ENCODE measurements around the gene DNAJC16.
"Not testable (repeated sequence)": the region's sequence is repeated elsewhere in the genome, so short reads cannot be mapped to it uniquely, and the experiment has no call there.

The DNAJC16 gene

DNA sequence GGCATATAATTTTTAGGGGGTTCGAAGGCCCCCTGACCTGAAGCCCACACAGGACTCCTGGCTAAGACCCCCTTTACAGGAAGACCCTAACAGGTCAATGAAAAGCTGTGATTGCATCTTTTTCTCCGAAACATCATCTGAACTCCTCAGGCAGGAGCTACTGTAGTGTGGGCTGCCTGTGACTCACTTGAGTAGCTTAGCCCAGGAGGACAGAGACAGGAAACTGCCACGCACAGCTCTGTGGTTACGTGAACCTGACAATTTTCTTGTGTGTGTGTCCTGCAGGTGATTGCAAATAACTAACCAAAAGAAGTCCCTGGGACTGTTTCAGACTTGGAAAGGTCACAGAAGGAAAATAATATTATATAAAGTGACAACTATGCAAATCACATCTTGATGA is 35.6 kb upstream of the DNAJC16 start:
- H3K14ac ChIP-seq (ENCODE audit: low read length); H2AK5ac ChIP-seq (ENCODE audit: low read depth, low read length); H3K9ac ChIP-seq (ENCODE audit: low read depth, low read length, poor library complexity); H3K27me3 ChIP-seq (ENCODE audit: control insufficient read depth in 3 of 3, insufficient read depth in 3 of 3, low read depth in 1 of 3, low read length in 3 of 3); H3K4me3 ChIP-seq (ENCODE audit: low read length in 2 of 2); H3K79me1 ChIP-seq (ENCODE audit: low read depth, low read length); H2BK120ac ChIP-seq (ENCODE audit: low read depth, low read length); H2BK12ac ChIP-seq (ENCODE audit: low read length); H3K4ac ChIP-seq (ENCODE audit: low read length); DNase-seq (ENCODE audit: low spot score); H3K4me2 ChIP-seq (ENCODE audit: insufficient read depth, low read length, poor library complexity, severe bottlenecking); H4K91ac ChIP-seq (ENCODE audit: low read depth, low read length, poor library complexity); H2AFZ ChIP-seq (ENCODE audit: low read length); H2BK15ac ChIP-seq (ENCODE audit: low read length); H3K4me1 ChIP-seq (ENCODE audit: control insufficient read depth in 2 of 2, insufficient read depth in 1 of 2, low read depth in 1 of 2, low read length in 2 of 2); H3K9me3 ChIP-seq (replicated peaks in 1 of 2; ENCODE audit: control insufficient read depth in 2 of 2, insufficient read depth in 1 of 2, low read depth in 1 of 2, low read length in 2 of 2); H3K27ac ChIP-seq (replicated peaks; ENCODE audit: low read length); H4K8ac ChIP-seq (ENCODE audit: low read depth, low read length); H3K23ac ChIP-seq (ENCODE audit: low read depth, low read length, poor library complexity); H2BK5ac ChIP-seq (ENCODE audit: low read length); H3K18ac ChIP-seq (ENCODE audit: low read length): not testable (repeated sequence)
- H3K36me3 ChIP-seq (replicated peaks in 1 of 2; ENCODE audit: control insufficient read depth in 2 of 2, insufficient read depth in 2 of 2, low read length in 2 of 2), result peaks cover 7 to 21% of the 10 kb centered on the region in 2 donors
- no CpG with 5 or more reads among the region's 4 CpGs for WGBS, 2 donors (ENCODE audit: extremely low coverage in 2 of 2, insufficient read length in 2 of 2, insufficient replicate concordance in 1 of 2)

DNA sequence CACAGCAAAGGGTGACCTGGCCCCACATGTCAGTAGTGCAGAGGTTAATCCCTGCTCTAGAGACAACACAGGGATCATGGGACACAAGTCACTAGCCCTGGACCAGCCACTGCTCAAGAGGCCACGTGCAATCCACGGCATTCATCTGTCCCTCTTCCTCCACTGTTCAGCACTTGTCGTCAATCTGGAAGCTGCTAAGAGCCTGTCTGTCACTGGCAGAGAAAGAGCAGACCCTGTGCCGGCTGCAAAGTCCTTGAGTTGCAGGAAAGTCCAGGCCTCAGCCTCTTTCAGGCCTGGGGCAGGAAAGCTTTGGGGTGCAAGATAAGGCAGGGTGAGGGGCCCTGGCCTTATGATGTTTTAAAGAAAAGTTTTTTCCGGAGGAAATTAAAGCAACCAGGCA is 34.1 kb upstream of the DNAJC16 start:
- no peak overlapping the region for H2BK120ac ChIP-seq (ENCODE audit: low read depth, low read length)
- no CpG with 5 or more reads among the region's 5 CpGs for WGBS, 2 donors (ENCODE audit: extremely low coverage in 2 of 2, insufficient read length in 2 of 2, insufficient replicate concordance in 1 of 2)
- no peak overlapping the region for H3K27ac ChIP-seq (replicated peaks; ENCODE audit: low read length)

DNA sequence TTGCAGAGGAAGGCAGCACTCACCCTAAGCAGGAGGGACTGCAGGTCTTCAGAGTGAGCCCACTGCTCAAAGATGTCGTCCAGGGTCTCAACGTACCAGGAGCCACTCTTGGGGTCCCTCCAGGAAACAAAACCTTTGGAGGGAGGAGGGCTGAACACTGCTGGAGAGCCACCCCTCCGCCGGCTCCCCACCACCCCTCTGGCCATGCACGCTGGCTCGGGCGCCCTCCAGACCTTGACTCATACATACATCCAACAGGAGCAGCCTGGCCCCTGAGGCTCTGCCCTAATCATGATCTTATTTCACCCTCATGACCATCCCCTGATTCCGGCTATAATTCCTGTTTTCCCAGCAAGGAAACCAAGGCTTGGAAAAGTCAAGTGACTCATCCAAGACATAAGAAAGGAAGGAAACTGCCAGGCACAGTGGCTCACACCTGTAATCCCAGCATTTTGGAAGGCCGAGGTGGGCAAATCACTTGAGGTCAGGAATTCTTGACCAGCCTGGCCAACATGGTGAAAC is 32.7 kb upstream of the DNAJC16 start:
- Histone ChIP-seq H2BK12ac (ENCODE audit: low read length) (no peak overlapping the region), H3K4me2 (ENCODE audit: insufficient read depth, low read length, poor library complexity, severe bottlenecking) (no peak overlapping the region), H3K9me3 (replicated peaks in 1 of 2; ENCODE audit: control insufficient read depth in 2 of 2, insufficient read depth in 1 of 2, low read depth in 1 of 2, low read length in 2 of 2) (peaks cover 0 to 4% of the 10 kb centered on the region in 2 donors), H2BK15ac (ENCODE audit: low read length) (no peak overlapping the region), H3K36me3 (replicated peaks in 1 of 2; ENCODE audit: control insufficient read depth in 2 of 2, insufficient read depth in 2 of 2, low read length in 2 of 2) (peaks cover 7 to 21% of the 10 kb centered on the region in 2 donors), H3K14ac (ENCODE audit: low read length) (no peak overlapping the region), H2BK120ac (ENCODE audit: low read depth, low read length) (no peak overlapping the region), H3K9ac (ENCODE audit: low read depth, low read length, poor library complexity) (no peak overlapping the region), H3K4me3 (ENCODE audit: low read length in 2 of 2) (no peak overlapping the region), H3K18ac (ENCODE audit: low read length) (no peak overlapping the region), H2AFZ (ENCODE audit: low read length) (no peak overlapping the region), H3K4ac (ENCODE audit: low read length) (no peak overlapping the region), H4K91ac (ENCODE audit: low read depth, low read length, poor library complexity) (no peak overlapping the region), H2BK5ac (ENCODE audit: low read length) (peak overlapping the region; percentile 66), H3K79me1 (ENCODE audit: low read depth, low read length) (peaks cover 5% of the 10 kb centered on the region), H2AK5ac (ENCODE audit: low read depth, low read length) (no peak overlapping the region), H3K27ac (replicated peaks; ENCODE audit: low read length) (no peak overlapping the region), H3K27me3 (ENCODE audit: control insufficient read depth in 3 of 3, insufficient read depth in 3 of 3, low read depth in 1 of 3, low read length in 3 of 3) (no peaks in the 10 kb centered on the region), H3K4me1 (ENCODE audit: control insufficient read depth in 2 of 2, insufficient read depth in 1 of 2, low read depth in 1 of 2, low read length in 2 of 2) (no peaks in the 10 kb centered on the region), H3K23ac (ENCODE audit: low read depth, low read length, poor library complexity) (no peak overlapping the region), H4K8ac (ENCODE audit: low read depth, low read length) (no peak overlapping the region)
- DNase-seq (ENCODE audit: low spot score), result no peak
- WGBS, 2 donors (ENCODE audit: extremely low coverage in 2 of 2, insufficient read length in 2 of 2, insufficient replicate concordance in 1 of 2), result no CpG with 5 or more reads among the region's 9 CpGs

More for the DNA sequence above, 34.1 kb upstream of the DNAJC16 start:
- Histone ChIP-seq H3K14ac (ENCODE audit: low read length) (no peak overlapping the region), H3K36me3 (replicated peaks in 1 of 2; ENCODE audit: control insufficient read depth in 2 of 2, insufficient read depth in 2 of 2, low read length in 2 of 2) (peaks cover 7 to 21% of the 10 kb centered on the region in 2 donors), H2AFZ (ENCODE audit: low read length) (no peak overlapping the region), H2BK5ac (ENCODE audit: low read length) (no peak overlapping the region), H2BK12ac (ENCODE audit: low read length) (no peak overlapping the region), H4K91ac (ENCODE audit: low read depth, low read length, poor library complexity) (no peak overlapping the region), H2AK5ac (ENCODE audit: low read depth, low read length) (no peak overlapping the region), H3K79me1 (ENCODE audit: low read depth, low read length) (peaks cover 5% of the 10 kb centered on the region), H3K23ac (ENCODE audit: low read depth, low read length, poor library complexity) (peak overlapping the region; percentile 17), H4K8ac (ENCODE audit: low read depth, low read length) (no peak overlapping the region), H3K18ac (ENCODE audit: low read length) (no peak overlapping the region), H3K4me2 (ENCODE audit: insufficient read depth, low read length, poor library complexity, severe bottlenecking) (no peak overlapping the region), H3K27me3 (ENCODE audit: control insufficient read depth in 3 of 3, insufficient read depth in 3 of 3, low read depth in 1 of 3, low read length in 3 of 3) (no peaks in the 10 kb centered on the region), H2BK15ac (ENCODE audit: low read length) (no peak overlapping the region), H3K4me1 (ENCODE audit: control insufficient read depth in 2 of 2, insufficient read depth in 1 of 2, low read depth in 1 of 2, low read length in 2 of 2) (no peaks in the 10 kb centered on the region), H3K4me3 (ENCODE audit: low read length in 2 of 2) (no peak overlapping the region), H3K9ac (ENCODE audit: low read depth, low read length, poor library complexity) (peak overlapping the region; percentile 9), H3K9me3 (replicated peaks in 1 of 2; ENCODE audit: control insufficient read depth in 2 of 2, insufficient read depth in 1 of 2, low read depth in 1 of 2, low read length in 2 of 2) (peaks cover 0 to 1% of the 10 kb centered on the region in 2 donors), H3K4ac (ENCODE audit: low read length) (no peak overlapping the region)
- DNase-seq (ENCODE audit: low spot score), result no peak

DNA sequence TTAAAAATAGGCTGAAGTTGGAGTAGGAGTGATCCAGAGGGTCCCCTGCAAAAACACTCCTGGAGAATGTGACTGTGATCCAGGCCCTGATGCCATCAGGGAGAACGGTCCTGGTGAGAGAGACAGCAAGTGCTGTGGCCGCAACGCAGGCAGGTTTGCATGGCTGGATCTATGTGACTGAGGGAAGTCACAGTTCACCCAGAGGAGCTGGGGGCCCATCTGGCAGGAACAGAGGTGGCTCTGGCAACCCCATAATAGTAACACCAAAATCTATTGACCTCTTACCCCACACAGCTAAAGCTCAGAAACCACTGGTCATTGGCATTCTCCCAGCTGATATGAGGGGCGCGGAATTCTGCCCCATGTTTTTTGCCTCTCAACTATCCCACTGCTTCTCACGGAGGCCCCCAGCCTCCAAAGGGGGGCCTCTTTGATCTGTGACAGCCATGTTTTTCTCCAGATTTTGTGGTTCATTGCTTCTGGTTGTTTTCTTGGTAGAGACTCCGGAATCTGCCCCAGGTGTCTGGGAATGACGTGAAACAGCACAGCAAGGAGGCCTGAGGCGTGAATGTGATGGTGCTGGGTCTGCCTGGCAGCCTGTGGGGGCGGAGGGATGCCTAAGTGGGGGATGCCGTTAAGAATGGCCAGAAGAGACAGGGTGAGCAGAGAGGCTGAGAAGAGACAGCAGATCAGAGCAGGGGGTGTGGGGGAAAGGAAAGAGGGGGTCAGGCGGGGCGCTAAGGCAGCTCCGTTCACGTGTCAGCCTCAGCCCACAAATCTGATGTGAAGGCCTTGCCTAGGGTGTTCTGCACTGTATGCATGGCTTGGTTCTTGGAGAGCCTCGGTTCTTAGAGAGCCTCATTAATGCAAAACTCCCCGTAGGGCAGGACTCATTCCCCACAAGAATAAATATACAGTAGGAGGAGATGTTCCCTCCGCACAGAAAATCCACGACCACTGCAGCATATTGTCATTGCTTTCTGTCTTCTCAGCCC is 26.2 kb upstream of the DNAJC16 start:
- Histone ChIP-seq H2AFZ (ENCODE audit: low read length) (no peak overlapping the region), H3K79me1 (ENCODE audit: low read depth, low read length) (no peaks in the 10 kb centered on the region), H3K18ac (ENCODE audit: low read length) (peak overlapping the region; percentile 16), H3K9ac (ENCODE audit: low read depth, low read length, poor library complexity) (no peak overlapping the region), H3K14ac (ENCODE audit: low read length) (peak overlapping the region; percentile 33), H3K4ac (ENCODE audit: low read length) (no peak overlapping the region), H3K4me3 (ENCODE audit: low read length in 2 of 2) (no peak overlapping the region), H3K9me3 (replicated peaks in 1 of 2; ENCODE audit: control insufficient read depth in 2 of 2, insufficient read depth in 1 of 2, low read depth in 1 of 2, low read length in 2 of 2) (peaks cover 0 to 4% of the 10 kb centered on the region in 2 donors), H3K27me3 (ENCODE audit: control insufficient read depth in 3 of 3, insufficient read depth in 3 of 3, low read depth in 1 of 3, low read length in 3 of 3) (no peaks in the 10 kb centered on the region), H3K4me1 (ENCODE audit: control insufficient read depth in 2 of 2, insufficient read depth in 1 of 2, low read depth in 1 of 2, low read length in 2 of 2) (peaks cover 3 to 4% of the 10 kb centered on the region in 2 donors), H2BK15ac (ENCODE audit: low read length) (no peak overlapping the region), H4K91ac (ENCODE audit: low read depth, low read length, poor library complexity) (no peak overlapping the region), H2BK12ac (ENCODE audit: low read length) (no peak overlapping the region), H2BK120ac (ENCODE audit: low read depth, low read length) (no peak overlapping the region), H4K8ac (ENCODE audit: low read depth, low read length) (no peak overlapping the region), H2BK5ac (ENCODE audit: low read length) (peak overlapping the region; percentile 72), H3K23ac (ENCODE audit: low read depth, low read length, poor library complexity) (peak overlapping the region; percentile 27), H3K4me2 (ENCODE audit: insufficient read depth, low read length, poor library complexity, severe bottlenecking) (no peak overlapping the region), H3K36me3 (replicated peaks in 1 of 2; ENCODE audit: control insufficient read depth in 2 of 2, insufficient read depth in 2 of 2, low read length in 2 of 2) (peaks cover 2 to 3% of the 10 kb centered on the region in 2 donors), H3K27ac (replicated peaks; ENCODE audit: low read length) (no peak overlapping the region), H2AK5ac (ENCODE audit: low read depth, low read length) (no peak overlapping the region)
- DNase-seq (ENCODE audit: low spot score), result no peak
- WGBS, 2 donors (ENCODE audit: extremely low coverage in 2 of 2, insufficient read length in 2 of 2, insufficient replicate concordance in 1 of 2), result no CpG with 5 or more reads among the region's 19 CpGs

All from neuronal stem cell (in vitro differentiated cells).